ENCODE results near the gene LDLRAD3. TPM values are rescaled to one million over a fixed set of nuclear protein-coding genes. Genes with fewer than 3 reads are reported as not detected.

Gene LDLRAD3
- total RNA-seq, 1 experiment from 2014 or later, result 28.1 TPM

DNA sequence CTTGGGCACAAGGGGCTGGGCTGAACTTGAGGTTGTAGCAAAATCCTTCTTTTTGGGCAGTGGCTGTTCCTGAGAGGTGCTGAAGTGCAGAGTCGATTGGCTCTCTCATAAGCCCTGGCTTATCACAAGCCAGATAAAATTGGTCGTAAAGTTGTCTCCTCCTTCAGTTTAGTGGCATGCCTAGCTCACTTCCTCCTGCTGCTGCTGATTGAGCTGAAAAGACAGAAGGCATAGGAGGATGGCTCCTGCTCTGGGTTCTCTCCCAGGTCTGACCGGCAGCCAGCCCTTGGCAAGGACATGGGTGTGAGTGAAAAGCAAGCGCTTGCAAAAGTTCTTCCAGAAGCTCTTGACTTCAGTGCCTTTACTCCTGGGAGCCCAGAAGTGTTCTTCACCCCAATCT, 83.9 kb downstream of the LDLRAD3 start:
- TF ChIP-seq POLR2AphosphoS5 (IDR thresholded peaks at IDR 0.05; ENCODE audit: low read depth, low read length) (no peak), REST (IDR thresholded peaks at IDR 0.05; ENCODE audit: insufficient read depth in 1 of 2, low read depth in 2 of 2, low read length in 1 of 2) (no peak), TCF7L2 (IDR thresholded peaks at IDR 0.05; ENCODE audit: low read depth, low read length) (no peak), SIN3A (IDR thresholded peaks at IDR 0.05; ENCODE audit: borderline replicate concordance, insufficient read depth, low read depth, low read length) (no peak)
- TF ChIP-seq, protein P1, sequence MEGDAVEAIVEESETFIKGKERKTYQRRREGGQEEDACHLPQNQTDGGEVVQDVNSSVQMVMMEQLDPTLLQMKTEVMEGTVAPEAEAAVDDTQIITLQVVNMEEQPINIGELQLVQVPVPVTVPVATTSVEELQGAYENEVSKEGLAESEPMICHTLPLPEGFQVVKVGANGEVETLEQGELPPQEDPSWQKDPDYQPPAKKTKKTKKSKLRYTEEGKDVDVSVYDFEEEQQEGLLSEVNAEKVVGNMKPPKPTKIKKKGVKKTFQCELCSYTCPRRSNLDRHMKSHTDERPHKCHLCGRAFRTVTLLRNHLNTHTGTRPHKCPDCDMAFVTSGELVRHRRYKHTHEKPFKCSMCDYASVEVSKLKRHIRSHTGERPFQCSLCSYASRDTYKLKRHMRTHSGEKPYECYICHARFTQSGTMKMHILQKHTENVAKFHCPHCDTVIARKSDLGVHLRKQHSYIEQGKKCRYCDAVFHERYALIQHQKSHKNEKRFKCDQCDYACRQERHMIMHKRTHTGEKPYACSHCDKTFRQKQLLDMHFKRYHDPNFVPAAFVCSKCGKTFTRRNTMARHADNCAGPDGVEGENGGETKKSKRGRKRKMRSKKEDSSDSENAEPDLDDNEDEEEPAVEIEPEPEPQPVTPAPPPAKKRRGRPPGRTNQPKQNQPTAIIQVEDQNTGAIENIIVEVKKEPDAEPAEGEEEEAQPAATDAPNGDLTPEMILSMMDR (IDR thresholded peaks at IDR 0.05), result no peak
- Histone ChIP-seq H3K27ac (ENCODE audit: low read length) (peak overlapping the region; percentile 35; the same call in 1 of the 2 replicates), H3K4me3 (ENCODE audit: low read depth in 2 of 2, low read length in 2 of 2) (no peak overlapping the region), H3K4me1 (ENCODE audit: control insufficient read depth, insufficient read depth, low read length) (peaks cover 30% of the 10 kb centered on the region), H3K27me3 (ENCODE audit: control insufficient read depth, insufficient read depth, low read length) (no peaks in the 10 kb centered on the region), H3K36me3 (ENCODE audit: control insufficient read depth, insufficient read depth, low read length) (no peaks in the 10 kb centered on the region), H3K9me3 (ENCODE audit: control insufficient read depth, insufficient read depth, low read depth, low read length) (no peaks in the 10 kb centered on the region)
- DNase-seq (ENCODE audit: low read depth, low spot score) (no peak), ATAC-seq (no peak)
- intact Hi-C loops (cut with micrococcal nuclease; ENCODE audit: unreplicated experiment), result no loop called here
- POLR2A ChIA-PET, result no interaction called here
- CTCF ChIA-PET, result interaction anchor here (0.5 kb wide), 1 partner anchor 13 kb away, joined by 3 read pairs; no protein-coding TSS in a partner anchor
- in situ Hi-C loops (cut with HindIII; ENCODE audit: low pct_unique_long_range_greater_than_20kb, low sequenced_read_pairs), result no loop called here
- no TSS peak for BruUV-seq (replicated peaks)

DNA sequence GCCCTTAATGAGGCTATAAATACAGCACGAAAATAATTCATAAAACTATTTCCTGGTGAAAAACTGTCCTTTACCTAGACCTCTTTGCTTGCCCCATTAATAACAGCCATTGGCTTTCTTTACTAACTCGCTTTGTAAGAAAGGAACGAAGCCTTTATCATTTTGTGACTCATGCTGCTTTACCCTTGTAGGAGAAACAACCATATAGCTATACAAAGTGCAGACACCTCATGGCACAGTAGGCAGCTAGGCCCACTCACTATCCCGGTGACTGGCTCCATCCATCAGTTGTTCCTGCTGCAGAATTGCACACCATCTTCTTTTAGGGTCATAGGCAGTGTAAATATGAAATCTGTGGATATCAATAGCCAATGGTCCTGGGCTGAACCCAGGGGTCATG, 85.8 kb downstream of the LDLRAD3 start:
- H3K36me3 ChIP-seq (ENCODE audit: control insufficient read depth, insufficient read depth, low read length), result no peaks in the 10 kb centered on the region
- no peaks in the 10 kb centered on the region for H3K9me3 ChIP-seq (ENCODE audit: control insufficient read depth, insufficient read depth, low read depth, low read length)
- H3K27ac ChIP-seq (ENCODE audit: low read length), result no peak overlapping the region; the same call in 1 of the 2 replicates
- BruUV-seq (replicated peaks), result no TSS peak
- TF ChIP-seq, protein P1 (IDR thresholded peaks at IDR 0.05), result no peak
- TF ChIP-seq TCF7L2 (IDR thresholded peaks at IDR 0.05; ENCODE audit: low read depth, low read length) (no peak), REST (IDR thresholded peaks at IDR 0.05; ENCODE audit: insufficient read depth in 1 of 2, low read depth in 2 of 2, low read length in 1 of 2) (no peak), SIN3A (IDR thresholded peaks at IDR 0.05; ENCODE audit: borderline replicate concordance, insufficient read depth, low read depth, low read length) (no peak), POLR2AphosphoS5 (IDR thresholded peaks at IDR 0.05; ENCODE audit: low read depth, low read length) (no peak)
- peaks cover 38% of the 10 kb centered on the region for H3K4me1 ChIP-seq (ENCODE audit: control insufficient read depth, insufficient read depth, low read length)
- no peak; the same call in 1 of the 2 replicates for ATAC-seq
- H3K4me3 ChIP-seq (ENCODE audit: low read depth in 2 of 2, low read length in 2 of 2), result no peak overlapping the region
- ChIA-PET POLR2A (no interaction called here), CTCF (no interaction called here)
- H3K27me3 ChIP-seq (ENCODE audit: control insufficient read depth, insufficient read depth, low read length), result no peaks in the 10 kb centered on the region
- intact Hi-C loops (cut with micrococcal nuclease; ENCODE audit: unreplicated experiment), result loop anchor here (10.0 kb wide), 1 partner anchor 415 kb away; the partner anchor contains the start of gene FJX1
- DNase-seq (ENCODE audit: low read depth, low spot score), result no peak
- in situ Hi-C loops (cut with HindIII; ENCODE audit: low pct_unique_long_range_greater_than_20kb, low sequenced_read_pairs), result no loop called here

Data from Panc1 (cell line).